ENCODE data around the gene PTPRN2.

PTPRN2 gene

GRCh38 chr7:157813741-157814661 lies 773.6 kb downstream of the PTPRN2 start:
- TF ChIP-seq JUND (IDR thresholded peaks at IDR 0.05; ENCODE audit: low read depth), result no peak
- no peak for DNase-seq (ENCODE audit: low read depth in 1 of 2, low spot score in 1 of 2)
- in situ Hi-C loops (cut with HindIII; ENCODE audit: low pct_unique_long_range_greater_than_20kb, low sequenced_read_pairs), result no loop called here

- no peak for TF ChIP-seq JUND (IDR thresholded peaks at IDR 0.05; ENCODE audit: low read depth)
- no peak for DNase-seq (ENCODE audit: low read depth in 1 of 2, low spot score in 1 of 2)
- in situ Hi-C loops (cut with HindIII; ENCODE audit: low pct_unique_long_range_greater_than_20kb, low sequenced_read_pairs), result no loop called here
Measured at GRCh38 chr7:157813053-157813452, 774.6 kb downstream of the PTPRN2 start.

DNA sequence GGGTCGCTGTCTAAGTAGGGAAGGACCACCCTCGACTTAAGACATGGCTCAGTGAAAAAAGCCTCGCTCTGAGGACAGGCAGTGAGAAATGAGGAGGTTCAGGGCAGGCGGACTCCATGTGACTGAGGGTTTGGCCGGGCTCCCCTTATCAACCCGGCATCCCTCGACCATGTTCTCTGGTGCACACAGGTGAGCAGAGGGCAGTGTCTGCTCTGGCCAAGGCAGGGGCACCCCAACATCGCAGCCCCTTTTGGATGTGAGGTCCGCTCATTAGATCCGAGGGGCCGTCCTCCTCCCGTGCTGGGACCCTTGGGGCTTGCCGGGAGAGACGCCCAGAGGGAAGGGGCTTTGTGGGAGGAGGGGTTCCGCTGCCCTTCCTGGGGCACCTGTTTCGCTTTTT lies 775.7 kb downstream of the PTPRN2 start:
- TF ChIP-seq JUND (IDR thresholded peaks at IDR 0.05; ENCODE audit: low read depth), result no peak
- in situ Hi-C loops (cut with HindIII; ENCODE audit: low pct_unique_long_range_greater_than_20kb, low sequenced_read_pairs), result no loop called here
- DNase-seq (ENCODE audit: low read depth in 1 of 2, low spot score in 1 of 2), result no peak

DNA sequence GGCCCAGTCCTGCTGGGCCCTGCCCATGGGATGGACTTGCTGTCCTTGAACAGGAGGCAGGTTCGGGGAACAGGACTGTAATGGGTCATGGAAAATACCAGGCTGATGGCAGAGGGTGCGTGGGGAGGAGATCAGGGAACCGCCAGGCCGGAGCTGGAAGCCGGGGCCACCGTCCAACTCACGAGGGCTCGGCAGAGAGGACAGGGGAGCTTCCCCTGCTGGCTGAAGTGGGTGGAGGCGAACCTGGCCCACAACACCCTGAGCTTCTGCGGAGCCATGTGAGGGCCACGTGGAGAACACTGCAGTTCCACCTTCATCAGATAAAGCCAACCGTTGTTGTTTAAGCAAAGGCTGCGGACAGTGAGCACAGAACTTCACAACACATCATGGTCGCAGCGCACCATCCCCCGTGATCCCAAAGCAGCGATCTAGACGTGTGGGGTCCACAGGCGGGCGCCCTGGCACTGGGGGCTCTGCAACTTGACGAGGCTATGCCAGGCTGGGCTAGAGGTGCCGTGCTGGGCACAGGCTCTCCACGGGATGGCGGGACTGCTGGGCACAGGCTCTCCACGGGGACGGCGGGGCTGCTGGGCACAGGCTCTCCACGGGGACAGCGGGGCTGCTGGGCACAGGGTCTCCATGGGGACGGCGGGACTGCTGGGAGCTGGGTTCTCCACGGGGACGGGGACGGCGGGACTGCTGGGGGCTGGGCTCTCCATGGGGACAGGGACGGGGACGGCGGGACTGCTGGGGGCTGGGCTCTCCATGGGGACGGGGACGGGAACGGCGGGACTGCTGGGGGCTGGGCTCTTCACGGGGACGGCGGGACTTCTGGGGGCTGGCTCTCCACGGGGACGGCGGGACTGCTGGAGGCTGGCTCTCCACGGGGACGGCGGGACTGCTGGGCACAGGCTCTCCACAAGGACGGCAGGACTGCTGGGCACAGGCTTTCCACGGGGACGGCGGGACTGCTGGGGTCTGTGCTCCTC lies 777.5 kb downstream of the PTPRN2 start:
- no peak for TF ChIP-seq JUND (IDR thresholded peaks at IDR 0.05; ENCODE audit: low read depth)
- in situ Hi-C loops (cut with HindIII; ENCODE audit: low pct_unique_long_range_greater_than_20kb, low sequenced_read_pairs), result no loop called here
- no peak for DNase-seq (ENCODE audit: low read depth in 1 of 2, low spot score in 1 of 2)

DNA sequence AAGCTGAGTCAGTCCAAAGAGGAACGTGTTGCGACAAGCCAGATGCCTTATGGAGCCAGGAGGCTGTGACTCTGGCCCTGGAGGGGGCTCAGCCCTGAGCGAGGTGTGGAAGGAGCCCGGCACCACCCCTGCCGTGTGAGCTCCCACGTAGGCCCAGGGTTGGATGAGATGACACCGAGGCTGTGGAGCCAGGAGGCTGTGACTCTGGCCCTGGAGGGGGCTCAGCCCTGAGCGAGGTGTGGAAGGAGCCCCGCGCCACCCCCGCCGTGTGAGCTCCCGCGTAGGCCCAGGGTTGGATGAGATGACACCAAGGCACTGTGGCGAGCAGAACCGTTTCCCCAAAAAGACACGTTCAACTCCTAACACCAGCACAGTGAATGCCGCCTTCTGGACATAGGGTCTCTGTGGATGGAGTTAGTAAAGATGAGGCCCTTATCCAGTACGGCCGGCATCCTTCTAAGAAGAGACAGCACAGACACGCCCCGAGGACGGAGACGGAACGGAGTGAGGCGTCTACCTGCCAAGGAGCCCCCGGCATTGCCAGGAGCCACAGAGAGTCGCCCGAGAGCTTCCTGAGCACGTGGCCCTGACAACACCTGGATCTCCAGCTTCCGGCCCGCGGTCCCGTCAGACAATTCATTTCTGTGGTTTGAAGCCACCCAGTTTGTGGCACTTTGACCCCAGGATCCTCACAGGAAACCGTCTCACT lies 778.3 kb downstream of the PTPRN2 start:
- DNase-seq (ENCODE audit: low read depth in 1 of 2, low spot score in 1 of 2), result no peak
- in situ Hi-C loops (cut with HindIII; ENCODE audit: low pct_unique_long_range_greater_than_20kb, low sequenced_read_pairs), result no loop called here
- no peak for TF ChIP-seq JUND (IDR thresholded peaks at IDR 0.05; ENCODE audit: low read depth)

DNA sequence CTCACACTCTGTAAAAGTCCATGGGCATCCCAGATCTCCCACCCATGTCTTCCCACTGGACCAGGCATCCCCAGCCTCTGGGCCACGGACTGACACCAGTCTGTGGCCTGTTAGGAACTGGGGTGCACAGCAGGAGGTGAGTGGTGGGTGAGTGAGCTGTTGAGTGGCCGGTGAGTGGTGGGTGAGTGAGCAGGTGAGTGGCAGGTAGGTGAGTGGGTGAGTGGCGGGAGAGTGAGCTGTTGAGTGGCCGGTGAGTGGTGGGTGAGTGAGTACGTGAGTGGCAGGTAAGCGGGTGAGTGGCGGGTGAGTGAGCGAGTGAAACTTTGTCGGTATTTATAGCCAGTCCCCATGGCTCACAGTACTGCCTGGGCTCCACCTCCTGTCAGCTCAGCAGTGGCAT lies 779.6 kb downstream of the PTPRN2 start:
- TF ChIP-seq JUND (IDR thresholded peaks at IDR 0.05; ENCODE audit: low read depth), result no peak
- DNase-seq (ENCODE audit: low read depth in 1 of 2, low spot score in 1 of 2), result no peak
- in situ Hi-C loops (cut with HindIII; ENCODE audit: low pct_unique_long_range_greater_than_20kb, low sequenced_read_pairs), result no loop called here

DNA sequence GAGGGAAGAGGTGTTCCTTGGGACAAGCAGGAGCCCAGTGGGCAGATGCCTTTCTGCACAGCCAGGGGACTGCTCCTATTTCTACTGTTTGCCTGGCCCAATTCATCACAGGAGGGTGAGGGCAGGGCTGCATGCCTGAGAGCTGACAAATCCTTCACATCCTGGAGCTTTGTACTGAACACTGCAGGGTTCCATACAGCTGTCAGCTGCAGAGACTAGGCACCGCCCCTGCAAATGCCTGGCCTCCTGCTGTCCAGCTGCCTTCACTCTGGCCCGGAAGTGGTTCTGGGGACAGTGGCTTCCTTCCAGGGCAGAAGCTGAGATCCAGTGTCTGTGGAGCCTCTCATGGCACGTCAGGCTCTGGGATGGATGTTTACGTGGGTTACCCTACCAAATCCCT lies 780.1 kb downstream of the PTPRN2 start:
- DNase-seq (ENCODE audit: low read depth in 1 of 2, low spot score in 1 of 2), result no peak
- in situ Hi-C loops (cut with HindIII; ENCODE audit: low pct_unique_long_range_greater_than_20kb, low sequenced_read_pairs), result no loop called here
- TF ChIP-seq JUND (IDR thresholded peaks at IDR 0.05; ENCODE audit: low read depth), result no peak

DNA sequence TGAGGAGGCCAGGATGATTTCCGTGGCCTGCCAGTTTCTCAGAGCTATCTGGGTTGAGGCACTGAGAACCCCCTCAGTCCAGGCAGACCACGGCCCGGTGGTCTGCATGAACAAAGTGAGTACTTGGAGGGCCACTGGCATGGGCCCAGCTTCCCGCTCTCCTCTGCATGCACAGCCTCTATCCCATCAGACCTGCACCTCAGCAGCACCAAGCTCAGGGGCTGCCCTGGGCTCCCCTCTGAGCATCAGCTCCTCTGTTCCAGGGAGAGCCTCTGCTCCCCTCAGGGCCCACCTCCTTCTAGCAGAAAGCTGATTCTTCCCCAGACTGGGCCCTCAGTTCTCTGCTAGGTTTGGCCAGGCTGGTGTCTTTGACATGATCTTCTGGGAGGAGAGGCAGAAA lies 780.9 kb downstream of the PTPRN2 start:
- DNase-seq (ENCODE audit: low read depth in 1 of 2, low spot score in 1 of 2), result no peak
- no peak for TF ChIP-seq JUND (IDR thresholded peaks at IDR 0.05; ENCODE audit: low read depth)
- in situ Hi-C loops (cut with HindIII; ENCODE audit: low pct_unique_long_range_greater_than_20kb, low sequenced_read_pairs), result no loop called here

- DNase-seq (ENCODE audit: low read depth in 1 of 2, low spot score in 1 of 2), result no peak
- in situ Hi-C loops (cut with HindIII; ENCODE audit: low pct_unique_long_range_greater_than_20kb, low sequenced_read_pairs), result no loop called here
- TF ChIP-seq JUND (IDR thresholded peaks at IDR 0.05; ENCODE audit: low read depth), result no peak
Measured at GRCh38 chr7:157805713-157806112, 781.9 kb downstream of the PTPRN2 start.

DNA sequence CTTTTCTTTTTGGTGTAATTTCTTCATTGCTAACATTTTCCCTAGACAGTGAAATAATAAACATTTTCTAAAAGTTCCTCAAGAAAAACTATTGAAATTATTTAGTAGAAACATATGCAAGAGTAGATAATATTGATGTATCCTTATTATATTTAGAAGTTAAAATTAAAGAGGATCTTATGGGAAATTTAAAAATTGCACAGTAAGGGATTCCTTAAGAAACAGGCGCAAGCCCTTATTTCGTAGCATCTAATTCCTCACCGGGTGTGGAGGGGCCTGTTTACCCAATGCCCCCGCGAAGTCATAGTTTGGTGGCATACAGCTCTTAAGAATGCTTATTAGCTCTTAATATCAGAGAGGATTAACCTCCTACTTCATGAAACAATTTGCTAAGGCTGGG lies 783.7 kb downstream of the PTPRN2 start:
- no peak for TF ChIP-seq JUND (IDR thresholded peaks at IDR 0.05; ENCODE audit: low read depth)
- DNase-seq (ENCODE audit: low read depth in 1 of 2, low spot score in 1 of 2), result no peak
- in situ Hi-C loops (cut with HindIII; ENCODE audit: low pct_unique_long_range_greater_than_20kb, low sequenced_read_pairs), result no loop called here

GRCh38 chr7:157801971-157802675 lies 785.5 kb downstream of the PTPRN2 start:
- DNase-seq (ENCODE audit: low read depth in 1 of 2, low spot score in 1 of 2), result no peak
- in situ Hi-C loops (cut with HindIII; ENCODE audit: low pct_unique_long_range_greater_than_20kb, low sequenced_read_pairs), result no loop called here
- TF ChIP-seq JUND (IDR thresholded peaks at IDR 0.05; ENCODE audit: low read depth), result no peak

DNA sequence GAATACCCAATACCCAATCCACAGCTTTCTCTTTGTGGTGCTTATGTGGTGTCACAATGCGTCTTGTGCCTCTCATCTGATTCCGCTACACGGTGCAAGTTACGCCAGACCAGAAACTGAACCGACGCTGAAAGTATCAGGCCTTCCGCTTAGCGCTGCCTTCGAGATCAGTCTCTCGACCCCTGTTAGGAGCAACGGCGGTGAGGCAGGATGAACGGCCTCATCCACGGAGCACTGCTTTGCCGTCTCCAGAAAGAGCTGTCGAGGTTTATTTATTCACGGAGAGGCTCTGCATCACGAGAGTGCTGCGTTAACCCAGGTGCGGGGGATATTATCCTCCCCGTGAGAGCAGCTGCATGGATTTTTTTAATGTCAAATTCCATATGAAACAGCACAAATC lies 786.5 kb downstream of the PTPRN2 start:
- in situ Hi-C loops (cut with HindIII; ENCODE audit: low pct_unique_long_range_greater_than_20kb, low sequenced_read_pairs), result no loop called here
- DNase-seq (ENCODE audit: low read depth in 1 of 2, low spot score in 1 of 2), result no peak
- TF ChIP-seq JUND (IDR thresholded peaks at IDR 0.05; ENCODE audit: low read depth), result no peak

Measured in T47D (cell line).